Hepatocyte (in vitro differentiated cells): ENCODE results near the gene TACC2.

ENCODE experiments used
- EZH2 ChIP-seq: fragments of 200-600 bp; sonication (generic); IDR thresholded peaks from 2 replicates; pipeline ENCODE4 v1.6.1; 2016; ENCODE audit warnings: antibody characterized with exemption, mild to moderate bottlenecking, borderline replicate concordance
- EZH2phosphoT487 ChIP-seq: fragments of 200-600 bp; sonication (generic); IDR thresholded peaks from one replicate; pipeline ENCODE4 v1.6.1; 2018; ENCODE audit warnings: antibody characterized with exemption, mild to moderate bottlenecking, low read depth, moderate library complexity; ENCODE audit not compliant: unreplicated experiment, severe bottlenecking
- TF ChIP-seq, protein P1 (sequence below): fragments of 200-600 bp; sonication (generic); IDR thresholded peaks from 2 replicates; pipeline ENCODE4 v1.5.1; 2016; ENCODE audit warnings: antibody characterized with exemption, mild to moderate bottlenecking; ENCODE audit not compliant: poor library complexity

GRCh38 chr10:122029499-122030199, 40.7 kb downstream of the TACC2 start:
- TF ChIP-seq, protein P1, sequence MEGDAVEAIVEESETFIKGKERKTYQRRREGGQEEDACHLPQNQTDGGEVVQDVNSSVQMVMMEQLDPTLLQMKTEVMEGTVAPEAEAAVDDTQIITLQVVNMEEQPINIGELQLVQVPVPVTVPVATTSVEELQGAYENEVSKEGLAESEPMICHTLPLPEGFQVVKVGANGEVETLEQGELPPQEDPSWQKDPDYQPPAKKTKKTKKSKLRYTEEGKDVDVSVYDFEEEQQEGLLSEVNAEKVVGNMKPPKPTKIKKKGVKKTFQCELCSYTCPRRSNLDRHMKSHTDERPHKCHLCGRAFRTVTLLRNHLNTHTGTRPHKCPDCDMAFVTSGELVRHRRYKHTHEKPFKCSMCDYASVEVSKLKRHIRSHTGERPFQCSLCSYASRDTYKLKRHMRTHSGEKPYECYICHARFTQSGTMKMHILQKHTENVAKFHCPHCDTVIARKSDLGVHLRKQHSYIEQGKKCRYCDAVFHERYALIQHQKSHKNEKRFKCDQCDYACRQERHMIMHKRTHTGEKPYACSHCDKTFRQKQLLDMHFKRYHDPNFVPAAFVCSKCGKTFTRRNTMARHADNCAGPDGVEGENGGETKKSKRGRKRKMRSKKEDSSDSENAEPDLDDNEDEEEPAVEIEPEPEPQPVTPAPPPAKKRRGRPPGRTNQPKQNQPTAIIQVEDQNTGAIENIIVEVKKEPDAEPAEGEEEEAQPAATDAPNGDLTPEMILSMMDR, result no peak
- TF ChIP-seq EZH2phosphoT487, result no peak
- no peak for TF ChIP-seq EZH2
